GM11168 (cell line): Measurements from ENCODE around the gene LELP1.
"Not testable (repeated sequence)": the region's sequence is repeated elsewhere in the genome, so short reads cannot be mapped to it uniquely, and the experiment has no call there.

Source experiments
- in situ Hi-C: fragments of 300-500 bp; cut with MboI; formaldehyde crosslinking; loops from one replicate; pipeline ENCODE4 v1.12.0; 2022; ENCODE audit warnings: low sequenced_read_pairs; ENCODE audit not compliant: unreplicated experiment

Gene LELP1

DNA sequence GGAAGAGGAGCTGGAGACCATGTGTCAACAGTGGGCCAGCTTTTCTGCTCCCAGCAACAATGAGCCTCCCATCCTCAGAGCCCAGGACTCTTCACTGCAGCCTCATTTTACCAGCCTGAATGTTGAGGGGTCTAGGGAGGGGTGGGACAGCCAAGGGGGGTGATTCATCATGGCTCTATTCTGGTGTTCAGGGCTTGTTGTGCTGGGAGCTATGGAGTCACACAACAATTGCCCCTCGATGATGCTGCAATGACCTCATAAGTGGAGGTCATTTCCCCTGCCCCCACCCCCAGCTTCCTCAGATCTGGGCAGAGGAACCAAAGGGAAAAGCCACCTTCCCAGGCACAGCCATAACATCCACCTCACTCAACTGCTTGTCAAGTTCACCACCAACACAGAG is at the start of gene LELP1:
LELP1 (plus strand) TSS at position 301 of the 400 bp plus-strand sequence. CDS start 1,278 bp downstream, outside the sequence.
- in situ Hi-C loops: no loop called here

DNA sequence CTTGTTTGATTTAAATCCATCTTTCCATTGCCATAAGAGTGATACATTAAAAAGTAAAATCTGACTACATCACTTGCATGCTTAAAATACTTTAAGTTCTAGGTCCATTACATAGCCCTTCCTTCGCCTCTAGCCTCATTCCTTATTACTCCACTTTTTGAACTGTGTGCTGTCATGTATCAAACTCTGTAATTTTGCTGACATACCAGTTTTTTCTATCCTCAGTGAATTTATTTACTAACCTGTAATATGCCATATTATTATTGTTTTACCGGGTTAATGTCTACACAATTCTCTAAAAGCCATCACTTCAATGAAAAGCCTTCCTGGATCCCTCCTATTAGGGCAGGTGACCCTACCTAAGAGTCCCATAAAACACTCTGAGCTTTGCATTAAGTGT is 47.7 kb upstream of the LELP1 start:
- in situ Hi-C loops: no loop called here

DNA sequence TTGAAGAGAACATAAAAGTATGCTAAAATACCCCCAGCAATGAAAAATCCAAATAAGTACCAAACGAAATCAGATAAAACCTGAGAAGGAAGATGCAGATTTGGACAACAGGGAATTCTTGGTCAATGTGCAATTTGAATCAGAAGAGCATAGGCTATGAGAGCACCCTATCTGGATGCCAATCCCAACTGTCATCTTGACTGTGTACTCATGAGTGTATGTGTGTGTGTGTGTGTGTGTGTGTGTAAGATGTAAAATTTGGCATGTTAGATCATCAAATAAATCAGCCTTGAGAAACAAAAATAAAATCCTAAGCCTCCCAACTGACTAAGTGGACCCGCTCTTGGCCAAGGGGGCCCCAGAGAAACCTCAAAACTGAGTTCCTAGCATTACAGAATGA is 34.5 kb upstream of the LELP1 start:
- in situ Hi-C loops: no loop called here

DNA sequence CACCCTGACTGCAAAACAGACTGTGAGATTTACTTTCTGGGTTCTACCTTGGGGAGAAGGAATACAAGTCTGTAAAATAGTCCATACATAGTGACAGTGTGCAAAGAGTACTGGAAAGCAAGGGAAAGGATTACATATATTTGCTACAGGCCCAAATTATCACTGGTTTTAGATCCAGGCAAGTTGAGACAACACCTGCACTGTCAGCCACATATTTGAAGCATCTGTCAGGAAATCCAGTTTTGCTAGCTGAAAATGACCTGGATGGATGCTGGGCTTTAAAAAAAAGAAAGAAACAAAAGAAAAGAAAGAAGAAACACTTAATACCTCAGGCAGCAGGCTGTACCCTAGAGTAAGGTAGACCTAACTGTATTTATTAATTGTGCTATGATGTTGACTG is 28.6 kb upstream of the LELP1 start:
- in situ Hi-C loops: no loop called here

DNA sequence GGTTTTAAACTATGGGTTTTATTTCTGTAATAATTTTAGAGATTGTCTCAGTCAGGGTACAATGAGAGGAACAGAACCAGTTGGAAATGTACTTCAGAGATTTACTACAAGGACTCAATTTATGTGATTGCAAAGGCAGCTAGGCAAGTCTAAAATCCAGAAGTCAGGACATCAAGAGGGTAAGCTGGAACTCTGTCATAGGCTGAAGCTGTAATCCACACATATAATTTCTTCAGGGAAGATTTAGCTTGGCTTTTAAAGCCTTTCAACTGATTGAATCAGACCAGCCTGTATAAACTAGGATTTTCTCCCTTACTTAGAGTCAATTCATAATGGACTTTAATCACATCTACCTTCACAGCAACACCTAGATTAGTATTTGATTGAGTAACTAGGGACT is 24.3 kb upstream of the LELP1 start:
- in situ Hi-C loops: no loop called here

DNA sequence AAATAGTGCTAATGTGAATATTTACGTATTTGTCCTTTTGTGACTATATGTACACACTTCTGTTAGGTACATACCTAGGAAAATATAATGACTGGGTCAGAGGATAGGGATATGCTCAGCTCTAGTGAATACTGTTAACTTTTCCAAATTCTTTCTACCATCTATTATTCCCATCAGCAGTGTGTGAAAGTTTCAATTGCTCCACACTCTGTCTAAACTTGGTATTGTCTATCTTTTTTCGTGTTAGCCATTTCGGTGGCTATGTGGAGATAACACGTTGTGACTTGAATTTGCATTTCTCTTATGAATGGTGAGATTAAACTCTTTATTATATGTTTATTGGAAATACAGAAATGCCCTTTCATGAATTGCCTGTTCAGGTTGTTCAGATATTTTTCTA is 22.7 kb upstream of the LELP1 start:
- in situ Hi-C loops: no loop called here

DNA sequence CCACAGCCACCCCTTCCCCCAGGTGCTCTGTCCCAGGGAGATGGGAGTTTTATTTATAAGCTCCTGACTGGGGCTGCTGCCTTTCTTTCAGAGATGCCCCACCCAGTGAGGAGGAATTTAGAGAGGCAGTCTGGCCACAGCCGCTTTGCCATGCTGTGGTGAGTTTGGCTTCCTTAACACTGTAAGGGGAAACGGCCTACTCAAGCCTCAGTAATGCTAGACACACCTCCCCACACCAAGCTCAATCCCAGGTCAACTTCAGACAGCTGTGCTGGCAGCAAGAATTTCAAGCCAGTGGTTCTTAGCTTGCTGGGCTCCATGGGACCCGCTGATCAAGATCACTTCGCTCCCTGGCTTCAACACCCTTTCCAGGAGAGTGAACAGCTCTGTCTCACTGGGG is 14.9 kb upstream of the LELP1 start:
- in situ Hi-C loops: not testable (repeated sequence)

DNA sequence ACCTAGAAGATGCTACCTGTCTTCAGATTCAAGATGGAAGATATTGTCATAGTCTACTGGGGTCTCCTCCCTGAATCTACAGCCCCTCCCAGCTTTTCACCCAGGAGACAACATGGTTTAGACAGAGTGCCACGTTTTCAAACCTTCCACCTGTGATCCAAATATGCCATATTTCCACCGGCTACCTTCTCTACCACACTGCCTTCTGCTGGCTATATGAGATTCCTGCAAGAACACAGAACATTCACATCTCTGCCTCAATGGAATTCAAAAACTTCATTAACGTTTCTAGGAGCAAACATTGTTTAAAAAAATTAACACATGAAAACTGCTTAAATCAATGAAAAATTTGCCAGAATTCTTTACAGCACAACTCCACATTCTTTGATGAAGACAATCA is 12.9 kb upstream of the LELP1 start:
- in situ Hi-C loops: no loop called here

DNA sequence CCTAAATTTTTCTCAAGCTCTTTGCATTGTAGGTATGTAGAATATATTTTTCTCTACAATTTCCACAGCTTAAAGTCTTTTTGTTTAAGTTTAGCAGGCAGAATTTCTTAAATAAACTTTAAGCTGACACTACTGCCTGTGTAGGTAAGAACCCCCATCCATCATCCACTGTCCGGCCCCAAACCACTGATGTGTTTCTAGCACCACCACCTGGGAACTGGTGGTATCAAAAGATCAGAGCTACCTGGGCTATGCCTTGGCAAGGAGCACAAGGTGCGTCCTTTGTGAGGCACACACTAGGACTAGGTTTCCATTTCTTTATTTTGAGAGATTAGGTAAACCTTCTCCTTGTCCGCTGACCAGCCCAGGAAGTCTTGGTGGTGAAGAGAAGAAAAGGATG is 10.5 kb upstream of the LELP1 start:
- in situ Hi-C loops: no loop called here

DNA sequence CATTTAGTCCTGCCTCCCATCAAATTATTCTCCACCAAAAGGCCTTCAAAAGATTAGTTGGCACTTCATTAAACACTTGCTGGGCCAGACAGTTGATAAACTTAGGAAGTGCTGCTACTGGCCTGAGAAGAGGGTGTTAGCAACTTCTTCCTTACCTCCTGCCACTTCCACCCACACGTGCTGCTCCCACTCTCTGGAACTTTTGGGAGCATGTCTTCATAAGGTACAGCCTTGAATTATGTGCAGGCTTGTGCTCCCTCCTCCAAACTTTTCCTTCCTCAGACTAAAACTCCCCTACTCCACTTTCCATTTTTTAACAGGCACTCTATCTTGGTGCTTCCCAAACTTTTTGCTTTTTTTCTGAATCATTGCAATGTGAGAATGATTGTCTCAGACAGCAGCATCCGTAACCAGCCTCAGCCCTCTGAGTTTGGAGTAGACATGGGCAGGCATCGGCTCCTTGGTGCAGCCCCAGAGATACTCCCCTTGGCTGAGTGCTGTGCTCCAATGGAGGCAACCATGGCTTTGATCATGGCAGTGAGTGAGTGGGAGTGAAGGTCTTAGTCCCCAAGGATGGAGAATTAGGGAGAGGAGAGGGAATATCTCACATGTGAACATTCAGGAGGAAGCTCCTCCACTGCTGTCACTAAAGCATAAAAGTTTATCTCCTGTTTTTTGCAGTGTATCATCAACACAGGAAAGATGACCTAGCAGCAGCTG is 8.7 kb upstream of the LELP1 start:
- in situ Hi-C loops: no loop called here

DNA sequence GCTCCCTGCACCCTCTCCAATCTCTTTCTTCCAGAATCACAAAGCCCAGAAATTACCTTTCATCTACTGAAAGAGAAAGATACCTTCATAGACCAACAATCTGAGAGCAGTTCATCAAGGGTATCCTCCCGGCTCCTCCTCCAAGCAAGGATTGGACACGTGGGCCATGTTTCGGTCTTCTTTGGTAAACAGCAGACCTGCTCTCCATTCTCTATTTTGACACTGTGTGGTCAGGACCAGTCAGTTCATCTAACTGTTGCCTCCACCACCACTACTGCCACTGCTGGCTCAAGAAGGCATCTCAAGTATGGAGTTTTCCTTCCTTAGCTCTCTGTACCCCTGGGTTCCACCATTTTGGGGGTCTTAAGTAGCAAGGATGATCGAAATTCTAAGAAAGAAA is 8.0 kb upstream of the LELP1 start:
- in situ Hi-C loops: no loop called here

DNA sequence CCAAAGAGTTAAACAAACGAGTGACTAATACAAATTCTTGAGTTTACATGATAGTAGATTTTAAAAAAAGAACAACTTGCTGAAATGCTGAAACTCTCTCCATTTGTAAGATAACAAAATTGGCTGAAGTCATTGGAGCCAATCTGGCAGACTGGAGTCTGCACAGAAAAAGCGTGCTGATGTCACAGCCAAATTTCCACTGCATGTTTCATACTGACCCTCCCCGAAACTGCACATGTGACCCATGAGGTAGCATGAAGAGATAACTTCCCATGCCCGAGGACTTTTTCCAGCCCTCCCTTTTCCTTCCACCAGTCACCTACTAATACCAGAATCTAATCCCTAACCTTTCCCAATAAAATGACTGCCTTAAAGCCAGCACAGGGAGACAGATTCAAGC is 1.2 kb upstream of the LELP1 start:
- in situ Hi-C loops: no loop called here

DNA sequence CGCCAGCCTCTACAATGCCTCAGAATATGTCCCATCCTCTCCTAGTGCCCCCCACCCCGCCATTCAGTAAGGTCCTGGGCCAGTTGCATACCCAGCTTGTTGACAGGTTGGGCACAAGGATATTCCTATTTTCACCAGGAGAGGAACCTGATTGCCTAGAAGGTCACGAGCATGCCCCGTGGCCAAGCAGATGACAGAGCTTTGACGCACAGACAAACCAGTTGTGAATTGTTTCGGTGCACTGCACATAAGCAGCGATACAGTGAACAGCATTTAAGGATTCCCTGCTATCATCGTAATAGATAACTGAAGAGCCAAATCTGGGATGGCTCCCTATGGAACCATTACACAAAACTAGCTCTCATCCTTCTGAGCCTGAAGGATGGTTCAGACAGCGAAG is 3.4 kb downstream of the LELP1 start:
- in situ Hi-C loops: no loop called here

DNA sequence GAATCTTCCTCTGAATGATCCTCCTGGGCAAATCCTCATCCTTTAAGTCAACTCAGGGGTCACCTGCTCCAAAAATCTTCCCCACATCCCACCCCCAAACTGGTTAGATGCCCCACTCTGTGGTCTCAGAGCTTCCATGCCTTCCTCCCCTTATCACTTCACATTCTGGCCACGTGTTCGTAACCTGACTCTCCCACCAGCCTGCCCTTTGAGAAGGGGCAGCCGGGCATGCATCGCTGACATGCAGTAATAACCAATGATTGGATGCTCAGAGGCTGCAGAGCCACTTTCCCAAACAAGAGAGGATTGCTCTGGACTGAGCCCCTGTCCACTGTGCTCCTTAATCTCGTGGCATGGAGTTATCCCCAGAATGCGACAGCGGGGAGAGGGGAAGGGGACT is 7.0 kb downstream of the LELP1 start:
- in situ Hi-C loops: no loop called here

DNA sequence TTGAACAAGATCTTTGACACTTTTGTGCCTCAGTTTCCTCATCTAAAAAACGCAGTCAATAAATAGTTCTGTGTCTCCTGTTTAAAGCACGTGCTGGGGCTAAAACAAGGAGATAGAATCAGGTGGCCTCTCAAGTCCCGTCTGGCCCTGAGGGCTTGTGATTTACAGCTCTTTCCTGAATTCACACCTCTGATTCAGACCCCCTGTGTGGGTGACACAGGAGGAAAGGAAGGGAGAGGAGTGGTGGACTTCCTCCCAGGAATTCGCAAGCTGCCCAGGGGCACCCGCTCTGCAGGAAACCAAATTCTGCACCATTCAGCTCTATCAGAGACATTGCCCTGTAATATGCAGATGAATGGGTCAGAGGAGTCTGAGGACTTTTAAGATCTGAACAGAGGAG is 9.0 kb downstream of the LELP1 start:
- in situ Hi-C loops: no loop called here

DNA sequence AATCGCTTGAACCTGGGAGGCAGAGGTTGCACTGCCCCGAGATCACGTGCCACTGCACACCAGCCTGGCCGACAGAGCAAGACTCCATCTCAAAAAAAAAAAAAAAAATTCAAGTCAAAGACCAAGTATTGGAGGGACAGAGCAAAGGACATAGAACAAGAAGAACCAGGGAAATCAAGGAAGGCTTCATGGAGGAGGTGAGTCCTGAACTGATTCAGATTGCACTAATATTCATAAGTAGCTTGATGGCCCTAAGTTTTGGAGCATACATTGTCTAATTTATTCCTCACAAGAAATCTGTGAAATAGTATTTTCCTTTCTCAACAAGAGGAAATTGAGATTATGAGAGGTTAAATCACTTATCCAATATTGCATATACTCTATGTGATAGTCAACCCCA is 10.3 kb downstream of the LELP1 start:
- in situ Hi-C loops: no loop called here

DNA sequence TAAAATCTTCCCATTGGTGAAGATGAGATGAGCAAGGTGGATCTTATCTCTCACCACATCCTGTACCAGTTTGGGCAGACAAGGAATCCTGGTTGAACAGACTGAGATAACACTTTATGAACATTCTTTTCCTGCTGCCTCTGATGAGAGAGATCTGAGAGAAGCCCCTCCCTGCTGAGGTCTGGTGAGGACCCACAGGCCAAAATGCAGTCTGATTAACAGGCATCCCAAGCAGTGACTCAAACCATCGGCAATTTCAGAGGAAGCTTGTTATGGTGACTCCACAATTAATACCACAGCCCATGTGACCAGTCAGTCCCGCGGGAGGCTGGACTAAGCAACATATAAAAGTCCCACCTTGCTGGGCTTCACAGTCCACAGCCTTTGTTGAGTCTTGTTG is 14.0 kb downstream of the LELP1 start, which contains the start of gene PRR9:
PRR9 (plus strand) TSS at position 373 of the 400 bp plus-strand sequence. CDS start 561 bp downstream, outside the sequence.
- in situ Hi-C loops: no loop called here

DNA sequence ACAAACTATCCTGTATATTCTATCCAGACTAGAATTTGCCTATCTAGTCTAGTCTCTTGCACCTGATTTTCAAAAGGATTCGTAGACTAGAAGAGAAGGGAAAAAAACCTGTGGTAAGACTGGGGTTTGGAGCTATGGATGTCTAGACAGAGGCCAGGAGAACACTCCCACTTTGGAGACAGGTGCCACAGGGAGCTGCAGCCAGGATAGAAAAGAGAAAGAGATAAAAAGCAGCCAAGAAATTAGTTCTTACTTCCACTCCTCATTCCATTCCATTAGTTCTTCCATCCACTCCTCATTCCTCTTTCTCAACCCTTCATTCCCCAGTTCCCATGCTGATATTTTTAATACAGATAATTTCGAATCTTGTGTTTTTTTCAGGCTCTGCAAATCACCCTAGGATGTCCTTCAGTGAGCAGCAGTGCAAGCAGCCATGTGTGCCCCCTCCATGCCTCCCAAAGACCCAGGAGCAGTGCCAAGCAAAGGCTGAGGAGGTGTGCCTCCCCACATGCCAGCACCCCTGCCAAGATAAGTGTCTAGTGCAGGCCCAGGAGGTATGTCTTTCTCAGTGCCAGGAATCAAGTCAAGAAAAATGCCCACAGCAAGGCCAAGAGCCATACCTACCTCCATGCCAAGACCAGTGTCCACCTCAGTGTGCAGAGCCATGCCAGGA is 14.7 kb downstream of the LELP1 start:
- in situ Hi-C loops: no loop called here

DNA sequence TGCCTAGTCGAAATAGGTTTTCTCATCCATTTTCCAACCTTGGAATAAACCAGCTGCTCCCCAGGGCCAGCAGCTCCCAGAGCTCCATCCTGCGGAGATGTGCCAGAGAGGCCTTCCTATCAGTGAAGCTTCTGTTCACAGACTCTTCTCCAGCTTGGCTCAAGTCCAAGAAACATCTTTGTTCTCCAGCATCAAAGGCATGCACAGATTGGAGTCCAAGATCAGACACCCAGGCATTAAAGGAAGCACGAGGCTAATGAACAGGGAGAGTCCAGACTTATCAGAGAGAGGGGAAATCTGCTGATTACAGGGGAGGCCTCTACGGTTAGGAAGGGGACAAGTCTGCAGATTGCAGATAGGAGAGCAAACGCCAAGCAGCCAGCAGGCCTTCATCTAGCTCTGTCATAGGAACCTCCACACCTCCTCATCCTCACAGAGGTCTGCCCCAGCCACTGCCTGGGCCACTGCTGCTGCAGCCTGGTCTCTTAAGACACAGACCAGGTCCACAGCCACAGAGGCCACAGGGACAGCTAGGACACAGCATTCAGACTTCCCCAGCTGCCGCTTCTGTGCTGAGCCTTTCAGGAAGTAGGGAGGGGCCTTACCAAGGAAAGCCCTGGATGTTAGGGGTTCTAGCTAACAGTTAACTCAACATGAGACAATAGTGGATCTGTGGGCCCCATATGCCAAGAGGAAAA is 17.5 kb downstream of the LELP1 start:
- in situ Hi-C loops: no loop called here

DNA sequence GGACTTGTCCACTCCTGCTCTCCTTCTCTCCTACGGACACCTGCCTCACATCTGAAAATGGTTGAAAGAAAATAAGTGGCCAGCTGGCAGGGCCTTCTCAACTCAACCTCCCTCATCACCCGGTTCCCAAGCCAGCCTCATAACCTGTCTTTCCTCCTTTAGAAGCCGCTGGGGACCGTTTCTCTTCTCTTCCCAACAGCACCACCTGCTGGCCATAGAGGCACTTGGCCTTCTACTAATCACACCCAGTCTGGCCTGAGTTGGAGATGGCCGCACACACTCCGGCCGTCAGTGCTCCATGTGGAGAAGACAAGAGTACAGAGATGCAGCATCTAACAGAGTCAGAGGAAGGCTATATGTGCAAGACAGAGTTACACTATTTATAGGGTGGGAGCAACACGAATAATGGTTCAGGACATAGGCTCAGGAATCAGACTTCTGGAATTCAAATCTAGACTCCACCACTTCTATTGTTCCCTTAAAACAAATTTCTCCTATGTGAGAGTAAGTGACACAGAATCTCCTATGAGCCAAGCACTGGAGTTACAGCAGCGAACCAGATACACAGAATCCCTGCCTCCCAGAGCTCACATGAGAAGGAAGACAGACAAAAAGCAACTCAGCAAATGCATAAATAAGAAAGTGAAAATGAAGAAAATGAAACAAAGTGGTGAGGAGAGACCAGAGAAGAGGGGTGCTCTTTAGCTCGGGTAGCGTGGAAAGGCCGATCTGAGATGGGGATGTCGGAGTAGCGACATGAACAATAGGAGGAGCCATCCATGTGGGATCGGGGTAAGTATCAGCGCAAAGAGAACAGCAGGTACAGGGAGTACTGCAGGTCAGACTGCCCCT is 20.0 kb downstream of the LELP1 start:
- in situ Hi-C loops: not testable (repeated sequence)
